Inferior parietal cortex (tissue), 1 donor: ENCODE measurements around the gene LTBP3.
A peak's percentile ranks its signal among the peaks of the same experiment; 100 is the strongest.
"Not testable (repeated sequence)": the region's sequence is repeated elsewhere in the genome, so short reads cannot be mapped to it uniquely, and the experiment has no call there.

Experiments used
- DNase-seq: peaks from one replicate; pipeline ENCODE4 v3.0.0-alpha.2; 2016; ENCODE audit errors: extremely low spot score

Gene LTBP3

DNA sequence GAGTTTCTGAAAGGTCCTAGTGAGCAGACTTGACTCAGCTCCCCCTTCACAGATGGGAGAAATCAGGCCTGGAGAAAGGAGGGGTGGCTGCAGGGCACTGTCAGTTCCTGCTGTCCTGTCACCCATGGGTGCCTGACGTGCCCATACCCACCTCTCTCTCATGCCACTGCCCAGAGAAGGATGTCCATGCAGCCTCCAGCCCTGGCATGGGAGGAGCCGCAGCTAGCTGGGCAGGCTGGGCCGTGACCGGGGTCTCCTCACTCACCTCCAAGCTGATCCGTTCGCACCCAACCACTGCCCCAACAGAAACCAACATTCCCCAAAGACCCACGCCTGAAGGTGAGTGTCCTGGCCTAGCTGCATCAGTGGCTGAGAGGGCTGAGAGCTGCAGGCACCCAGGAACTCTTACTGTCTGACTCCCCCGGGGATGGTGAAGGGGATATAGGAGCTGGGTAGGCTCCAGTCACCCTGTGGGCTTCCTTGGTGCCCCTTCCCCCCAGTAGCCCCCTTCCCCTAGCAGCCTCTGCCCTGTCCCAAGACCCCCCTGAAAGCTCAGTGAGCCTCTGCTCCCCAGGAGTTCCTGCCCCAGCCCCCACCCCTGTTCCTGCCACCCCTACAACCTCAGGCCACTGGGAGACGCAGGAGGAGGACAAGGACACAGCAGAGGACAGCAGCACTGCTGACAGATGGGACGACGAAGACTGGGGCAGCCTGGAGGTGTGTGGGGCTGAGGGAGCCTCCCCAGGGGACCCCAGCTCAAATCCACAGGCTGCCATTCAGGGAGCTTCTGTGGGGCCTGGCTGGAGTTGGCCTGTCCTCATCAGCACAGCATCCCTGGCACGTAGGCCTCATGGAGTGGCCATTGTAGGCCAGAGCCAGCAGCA lies 21.5 kb downstream of the LTBP3 start:
- DNase-seq: no peak

DNA sequence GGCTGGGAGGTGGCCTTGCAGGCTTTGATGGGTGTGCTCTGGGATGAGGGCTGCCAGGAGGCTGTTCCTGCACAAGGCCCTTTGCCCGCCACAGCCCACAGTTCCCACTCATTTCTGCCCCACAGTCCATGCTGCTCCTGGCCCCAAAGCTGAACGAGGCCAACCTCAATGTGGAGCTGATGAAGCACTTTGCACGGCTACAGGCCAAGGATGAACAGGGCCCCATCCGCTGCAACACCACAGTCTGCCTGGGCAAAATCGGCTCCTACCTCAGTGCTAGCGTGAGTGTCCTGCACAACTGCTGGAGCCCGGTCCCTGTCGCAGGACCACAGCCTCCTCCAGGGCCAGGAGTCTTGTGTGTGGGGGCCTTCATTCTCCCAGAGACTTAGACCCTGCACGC lies 23.1 kb downstream of the LTBP3 start:
- DNase-seq: no peak

DNA sequence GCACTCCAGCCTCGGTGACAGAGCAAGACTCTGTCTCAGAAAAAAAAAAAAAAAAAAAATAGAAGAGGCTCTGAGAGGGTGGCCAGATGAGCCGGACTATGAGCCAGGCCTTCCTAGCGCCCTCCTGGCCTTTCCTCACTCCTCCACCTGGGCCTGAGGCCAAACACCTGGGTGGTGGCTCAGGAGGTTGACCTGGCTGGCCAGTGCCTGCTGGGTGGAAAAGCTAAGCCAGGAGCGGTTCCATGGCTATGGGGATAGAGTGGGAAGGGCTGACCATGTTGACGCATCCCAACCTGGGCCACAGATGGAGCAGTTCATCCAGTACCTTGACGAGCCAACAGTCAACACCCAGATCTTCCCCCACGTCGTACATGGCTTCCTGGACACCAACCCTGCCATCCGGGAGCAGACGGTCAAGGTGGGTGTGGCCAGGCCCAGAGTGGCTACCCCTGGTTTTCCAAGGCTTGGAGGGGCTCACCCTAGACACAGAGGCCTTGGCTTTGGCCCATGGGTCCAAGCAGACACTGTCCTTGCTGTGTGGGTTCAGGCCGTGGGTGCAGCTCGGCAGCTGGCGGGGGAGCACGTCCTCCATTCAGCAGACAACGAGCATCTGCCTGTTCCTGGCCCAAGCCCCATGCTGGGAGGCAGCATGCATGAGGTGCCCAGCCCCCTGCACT lies 25.6 kb downstream of the LTBP3 start:
- no peak for DNase-seq

DNA sequence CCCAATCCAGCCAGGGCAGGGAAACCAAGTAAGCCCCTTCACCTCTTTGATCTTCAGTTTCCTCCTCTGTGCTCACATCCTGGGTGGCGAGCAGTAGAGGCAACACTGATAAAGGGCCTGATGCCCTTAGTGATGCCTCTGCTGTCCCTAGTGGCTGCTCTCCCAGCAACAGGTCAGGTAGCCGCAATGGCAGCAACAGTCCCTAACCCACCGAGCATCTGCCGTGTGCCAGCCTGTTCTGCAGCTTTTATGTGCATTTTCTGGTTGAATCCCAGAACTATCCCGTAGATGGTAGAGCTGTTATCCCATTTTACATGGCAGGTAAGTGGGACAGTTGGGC lies 28.0 kb downstream of the LTBP3 start:
- DNase-seq: no peak

GRCh38 chr11:65529475-65530156 lies 28.5 kb downstream of the LTBP3 start:
- no peak for DNase-seq

GRCh38 chr11:65528819-65529350 lies 29.3 kb downstream of the LTBP3 start:
- no peak for DNase-seq

GRCh38 chr11:65526744-65527143 lies 31.4 kb downstream of the LTBP3 start:
- no peak for DNase-seq

DNA sequence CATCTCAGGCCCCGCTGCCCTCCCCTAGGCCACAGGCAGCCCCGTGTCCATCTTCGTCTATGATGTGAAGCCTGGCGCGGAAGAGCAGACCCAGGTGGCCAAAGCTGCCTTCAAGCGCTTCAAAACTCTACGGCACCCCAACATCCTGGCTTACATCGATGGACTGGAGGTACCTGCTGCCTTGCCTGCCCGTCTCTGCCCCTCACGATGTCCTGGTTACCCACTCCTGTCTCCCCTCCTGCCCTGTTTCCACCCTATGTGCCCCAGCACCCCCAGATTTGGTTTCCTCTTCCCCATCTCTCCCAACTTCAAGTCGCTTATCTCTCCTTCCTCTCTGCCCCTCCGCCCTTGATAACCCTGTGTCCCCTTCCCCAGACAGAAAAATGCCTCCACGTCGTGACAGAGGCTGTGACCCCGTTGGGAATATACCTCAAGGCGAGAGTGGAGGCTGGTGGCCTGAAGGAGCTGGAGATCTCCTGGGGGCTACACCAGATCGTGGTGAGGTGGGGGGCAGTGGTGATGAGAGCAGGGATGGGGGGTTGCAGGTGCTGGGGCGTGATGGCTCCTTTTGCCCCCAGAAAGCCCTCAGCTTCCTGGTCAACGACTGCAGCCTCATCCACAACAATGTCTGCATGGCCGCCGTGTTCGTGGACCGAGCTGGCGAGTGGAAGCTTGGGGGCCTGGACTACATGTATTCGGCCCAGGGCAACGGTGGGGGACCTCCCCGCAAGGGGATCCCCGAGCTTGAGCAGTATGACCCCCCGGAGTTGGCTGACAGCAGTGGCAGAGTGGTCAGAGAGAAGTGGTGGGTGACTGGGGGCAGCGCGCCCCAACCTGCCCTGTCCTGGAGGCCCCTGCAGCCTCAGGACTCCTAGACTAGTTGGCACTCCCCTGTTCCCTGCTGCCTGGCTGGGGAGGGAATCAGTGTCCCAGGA lies 32.3 kb downstream of the LTBP3 start:
- DNase-seq: no peak

- peak; percentile 53 for DNase-seq
These were observed 33.2 kb downstream of the LTBP3 start, which contains the start of gene SCYL1 for GRCh38 chr11:65524741-65525545. Gene SCYL1, plus strand, starts transcription at chr11:65525083. Its CDS starts 71 bp downstream, at chr11:65525154.

DNA sequence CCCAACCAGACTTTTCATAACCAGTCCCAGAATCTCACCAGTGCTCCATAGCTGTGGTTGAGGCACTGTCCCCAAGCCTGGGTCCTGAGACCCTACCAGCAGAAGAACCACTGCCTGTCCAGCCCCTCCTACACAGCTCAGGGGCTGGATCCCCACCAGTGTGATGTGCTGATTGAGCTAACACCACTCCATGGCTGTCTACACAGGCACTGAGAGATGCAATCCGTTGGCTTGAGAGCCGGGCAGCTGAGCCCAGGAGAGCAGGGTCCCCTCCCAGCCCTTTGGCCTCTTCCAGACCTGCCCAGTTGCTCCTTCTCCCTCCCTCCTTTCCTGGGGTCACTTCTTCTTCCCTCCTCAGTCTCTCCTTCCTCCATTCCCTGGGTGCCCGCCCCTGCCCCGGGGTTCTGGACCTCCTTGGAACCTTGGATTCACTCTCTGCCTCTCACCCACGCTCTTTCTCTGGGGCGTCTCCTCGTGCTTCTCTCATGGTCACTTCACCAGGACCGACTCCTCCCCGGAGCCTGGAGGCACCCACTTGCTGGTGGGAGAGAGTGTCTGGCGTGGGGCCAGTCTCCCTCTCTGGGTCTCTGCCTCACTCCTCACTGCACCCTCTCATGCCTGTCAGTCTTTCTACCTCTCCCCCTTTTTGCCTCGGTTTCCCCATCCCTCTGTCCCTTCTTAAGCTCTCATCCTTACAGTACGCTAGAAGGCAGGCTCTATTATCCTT lies 34.0 kb downstream of the LTBP3 start:
- DNase-seq: no peak

- not testable (repeated sequence) for DNase-seq
These were observed 34.6 kb downstream of the LTBP3 start for GRCh38 chr11:65523631-65523968.

- peak; percentile 57 for DNase-seq
These were observed 35.2 kb downstream of the LTBP3 start for GRCh38 chr11:65522718-65523630.

- not testable (repeated sequence) for DNase-seq
These were observed 36.2 kb downstream of the LTBP3 start for GRCh38 chr11:65521777-65522521.

DNA sequence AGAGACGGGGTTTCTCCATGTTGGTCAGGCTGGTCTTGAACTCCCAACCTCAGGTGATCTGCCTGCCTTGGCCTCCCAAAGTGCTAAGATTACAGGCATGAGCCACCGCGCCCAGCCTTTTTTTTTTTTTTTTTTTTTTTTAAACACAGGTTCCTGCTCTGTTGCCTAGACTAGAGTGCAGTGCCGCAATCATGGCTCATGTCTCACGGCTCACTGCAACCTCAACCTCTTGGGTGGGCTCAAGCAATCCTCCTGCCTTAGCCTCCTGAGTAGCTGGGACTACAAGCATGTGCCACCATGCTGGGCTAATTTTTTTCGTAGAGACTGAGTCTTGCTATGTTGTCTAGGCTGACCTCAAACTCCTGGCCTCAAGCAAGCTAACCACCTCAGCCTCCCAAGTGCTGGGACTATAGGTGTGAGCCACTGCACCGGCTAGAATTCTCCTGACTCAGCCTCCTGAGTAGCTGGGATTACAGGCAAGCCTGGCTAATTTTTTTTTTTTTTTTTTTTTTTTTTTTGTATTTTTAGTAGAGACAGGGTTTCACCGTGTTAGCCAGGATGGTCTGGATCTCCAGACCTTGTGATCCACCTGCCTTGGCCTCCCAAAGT lies 39.1 kb downstream of the LTBP3 start:
- not testable (repeated sequence) for DNase-seq

DNA sequence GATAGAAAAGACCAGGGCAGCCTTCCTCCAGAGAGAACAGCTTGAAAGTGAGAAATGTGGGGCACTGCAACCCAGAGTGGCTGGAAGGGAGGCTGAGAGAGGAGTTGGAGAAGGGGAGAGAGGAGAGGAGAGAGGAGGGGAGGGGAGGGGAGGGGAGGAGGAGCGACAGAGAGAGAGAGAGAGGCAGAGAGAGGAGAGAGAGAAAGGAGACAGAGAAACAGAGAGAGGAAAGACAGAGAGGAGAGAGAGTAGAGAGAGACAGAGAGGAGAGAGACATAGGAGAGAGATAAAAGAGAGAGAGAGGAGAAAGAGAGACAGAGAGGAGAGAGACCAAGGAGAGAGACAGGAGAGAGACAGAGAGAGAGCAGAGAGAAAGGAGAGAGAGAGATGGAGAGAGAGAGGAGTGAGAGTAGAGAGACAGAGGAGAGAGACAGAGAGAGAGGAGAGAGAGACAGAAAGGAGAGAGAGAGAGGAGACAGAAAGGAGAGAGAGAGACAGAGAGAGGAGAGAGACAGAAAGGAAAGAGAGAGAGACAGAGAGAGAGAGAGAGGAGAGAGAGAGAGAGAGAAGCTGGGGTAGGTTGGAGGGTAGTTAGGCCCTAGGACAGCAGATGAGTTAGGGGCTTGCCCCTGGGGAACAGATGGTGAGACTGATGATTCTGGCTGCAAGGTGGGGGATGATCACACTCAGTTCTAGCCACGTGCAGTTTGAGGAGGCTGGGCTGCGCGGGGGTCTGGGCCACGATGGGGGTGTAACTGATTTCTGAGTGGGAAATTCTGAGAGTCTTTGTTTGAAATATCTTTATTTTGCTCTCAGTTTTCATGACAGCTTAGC lies 41.8 kb downstream of the LTBP3 start:
- no peak for DNase-seq

DNA sequence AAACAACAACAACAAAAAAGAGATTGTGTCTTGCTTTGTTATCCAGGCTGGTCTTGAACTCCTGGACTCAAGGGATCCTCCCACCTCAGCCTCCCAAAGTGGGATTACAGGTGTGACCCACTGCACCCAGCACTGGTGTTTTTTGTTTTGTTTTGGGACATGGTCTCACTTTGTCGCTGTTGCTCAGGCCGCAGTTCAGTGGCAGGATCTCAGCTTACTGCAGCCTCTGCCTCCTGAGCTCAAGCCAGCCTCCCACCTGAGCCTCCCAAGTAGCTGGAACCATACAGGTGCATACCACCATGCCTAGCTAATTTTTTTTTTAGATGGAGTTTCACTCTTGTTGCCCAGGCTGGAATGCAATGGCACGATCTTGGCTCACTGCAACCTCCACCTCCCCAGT lies 45.8 kb downstream of the LTBP3 start:
- DNase-seq: not testable (repeated sequence)
